Spleen (tissue), 11 donors: ENCODE data around the gene IL1RAPL1. TPM values are rescaled to one million over a fixed set of nuclear protein-coding genes. Genes with fewer than 3 reads are reported as not detected.

Experiments used
- DNase-seq: peaks from one replicate; pipeline ENCODE4 v3.0.0-alpha.2; 2020
- H3K27ac ChIP-seq, 8 donors: fragments of 200-600 bp; sonication (generic) in 7 of 8; 1 replicate in 4 of 8; 2 replicates in 4 of 8; pipeline versions ENCODE4 v1.5.0 to v1.8.0; 2016 to 2021; ENCODE audit warnings: inconsistent platforms in 4 of 8, mild to moderate bottlenecking in 4 of 8, moderate library complexity in 1 of 8
- H3K27me3 ChIP-seq, 7 donors: fragments of 200-600 bp; sonication (generic) in 6 of 7; replicated peaks in 1 of 7; 1 replicate in 4 of 7; 2 replicates in 3 of 7; pipeline versions ENCODE4 v1.5.0 to v1.8.0; 2016 to 2021; ENCODE audit warnings: inconsistent platforms in 3 of 7, mild to moderate bottlenecking in 1 of 7
- H3K36me3 ChIP-seq, 6 donors: fragments of 200-600 bp; sonication (generic) in 5 of 6; 1 replicate in 4 of 6; 2 replicates in 2 of 6; pipeline versions ENCODE4 v1.5.0 to v1.8.0; 2016 to 2021; ENCODE audit warnings: inconsistent platforms in 2 of 6
- H3K4me1 ChIP-seq, 6 donors: fragments of 200-600 bp; sonication (generic) in 5 of 6; 1 replicate in 3 of 6; 2 replicates in 3 of 6; pipeline versions ENCODE4 v1.5.0 to v1.8.0; 2016 to 2021; ENCODE audit warnings: inconsistent platforms in 3 of 6
- H3K4me3 ChIP-seq, 8 donors: fragments of 200-600 bp; sonication (generic) in 7 of 8; 1 replicate in 4 of 8; 2 replicates in 4 of 8; pipeline versions ENCODE4 v1.5.0 to v1.8.0; 2016 to 2021; ENCODE audit warnings: inconsistent platforms in 4 of 8, mild to moderate bottlenecking in 4 of 8, moderate library complexity in 2 of 8
- H3K9me3 ChIP-seq, 8 donors: fragments of 200-600 bp; sonication (generic) in 7 of 8; 1 replicate in 4 of 8; 2 replicates in 4 of 8; pipeline versions ENCODE4 v1.5.0 to v1.8.0; 2016 to 2021; ENCODE audit warnings: inconsistent platforms in 4 of 8
- CTCF ChIP-seq, 11 experiments: fragments of 200-600 bp in 7 of 11; fragments of 450-650 bp in 4 of 11; sonication (generic) in 4 of 11; IDR thresholded peaks in 8 of 11; conservative IDR thresholded peaks in 3 of 11; 1 replicate in 7 of 11; 2 replicates in 4 of 11; pipeline versions ENCODE4 v1.4.0 to v1.8.0; 2016 to 2021; ENCODE audit warnings: antibody characterized with exemption in 11 of 11, inconsistent platforms in 4 of 11, mild to moderate bottlenecking in 1 of 11
- POLR2A ChIP-seq, 3 donors: fragments of 450-650 bp; IDR thresholded peaks; one replicate each; pipeline ENCODE4 v1.5.1; 2017; ENCODE audit warnings: antibody characterized with exemption in 3 of 3, mild to moderate bottlenecking in 1 of 3
- POLR2AphosphoS5 ChIP-seq, 3 donors: sonication (generic); formaldehyde crosslinking; IDR thresholded peaks; one replicate each; pipeline ENCODE4 v1.5.1; 2017; ENCODE audit warnings: antibody characterized with exemption in 3 of 3
- WGBS, 5 donors: extraction: QIAGEN DNeasy Blood & Tissue Kit in 3 of 5; methylation state at CpG; one replicate each; pipeline versions ENCODE4 v1.1.5 to v1.1.7; 2013 to 2018; 5-methylcytosine and 5-hydroxymethylcytosine counted together
- intact Hi-C: fragments of 100-400 bp; cut with DNase I; formaldehyde crosslinking; loops from one replicate; pipeline ENCODE4 v1.15.0; 2023; ENCODE audit warnings: low total_unique reads
- polyA plus RNA-seq, 3 donors: library from polyadenylated mRNA; stranded (reverse); fragments of 200-250 nt; gene quantifications; one replicate each; pipeline ENCODE4 v1.2.1, GENCODE V29; 2013
- total RNA-seq, 7 donors: library from RNA; depleted of rRNA in 3 of 7; stranded (reverse); fragments of >200 nt in 3 of 7; fragmentation: NEBNext Ultra II Directional in 4 of 7; extraction: Animal tissue kit (Norgen Biotek cat#: 25700) in 4 of 7; gene quantifications; one replicate each; pipeline versions ENCODE4 v1.1.0 to v1.2.1, GENCODE V29; 2016 to 2021
- donor health status: healthy with polysubstance abuse.
- donor health status: DM: no; HTN: no; CAD: no; lungs with moderate emphysema.
- donor health status: DM: no; HTN: no; CAD: no.
- donor health status: Bipolar disorder and iron deficiency.
- donor health status: healthy.
- donor health status: DM: no; HTN: no; CAD: no.
- donor health status: DM: yes; HTN: yes; CAD: no.

Gene IL1RAPL1
- total and polyA plus RNA-seq, 10 donors = 0.03 to 0.19 TPM; not detected in 8

DNA sequence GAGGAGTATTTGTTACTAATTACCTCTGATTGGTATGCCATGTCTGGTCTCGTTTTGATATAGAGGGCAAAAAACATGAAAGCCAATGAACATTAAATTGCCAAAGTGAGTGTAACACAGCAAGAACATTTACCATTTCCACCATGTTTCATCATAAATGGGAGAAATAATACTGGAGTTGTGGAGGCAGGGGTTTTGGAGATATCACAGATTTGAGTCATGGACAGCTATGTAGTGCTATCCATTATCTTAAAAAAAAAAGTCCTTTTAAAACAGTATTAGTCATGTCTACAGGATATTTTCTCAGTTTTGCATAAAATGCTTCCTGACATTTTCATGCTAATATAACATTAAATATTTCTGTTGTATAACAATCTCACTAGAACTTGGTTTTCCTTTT is 301.2 kb downstream of the IL1RAPL1 start:
- no peaks in the 10 kb centered on the region for H3K36me3 ChIP-seq
- intact Hi-C loops = no loop called here

GRCh38 chrX:28889591-28890090 is 302.4 kb downstream of the IL1RAPL1 start:
- Histone ChIP-seq H3K27me3 (no peaks in the 10 kb centered on the region), H3K4me3 (no peak overlapping the region), H3K4me1 (no peaks in the 10 kb centered on the region), H3K36me3 (no peaks in the 10 kb centered on the region), H3K9me3 (no peaks in the 10 kb centered on the region), H3K27ac (no peak overlapping the region)
- 63 to 83% (median 74%) methylated on average over 8 of the region's 8 CpGs for WGBS, 5 donors
- no peak for TF ChIP-seq CTCF (IDR thresholded peaks at IDR 0.05 in 8 of 11, conservative IDR thresholded peaks at IDR 0.05 in 3 of 11)
- no peak for TF ChIP-seq POLR2AphosphoS5 (IDR thresholded peaks at IDR 0.05)
- no peak for TF ChIP-seq POLR2A (IDR thresholded peaks at IDR 0.05)
- DNase-seq = no peak
- intact Hi-C loops = no loop called here

More for the DNA sequence above, 301.2 kb downstream of the IL1RAPL1 start:
- Histone ChIP-seq H3K4me3 (no peak overlapping the region), H3K27me3 (no peaks in the 10 kb centered on the region), H3K27ac (no peak overlapping the region), H3K9me3 (no peaks in the 10 kb centered on the region), H3K4me1 (no peaks in the 10 kb centered on the region)
- TF ChIP-seq CTCF (IDR thresholded peaks at IDR 0.05 in 8 of 11, conservative IDR thresholded peaks at IDR 0.05 in 3 of 11) (no peak), POLR2A (IDR thresholded peaks at IDR 0.05) (no peak), POLR2AphosphoS5 (IDR thresholded peaks at IDR 0.05) (no peak)
- no peak for DNase-seq
- 43 to 83% (median 57%) methylated on average over 1 of the region's 1 CpG for WGBS, 5 donors

- Histone ChIP-seq H3K27me3 (no peaks in the 10 kb centered on the region), H3K36me3 (no peaks in the 10 kb centered on the region), H3K9me3 (no peaks in the 10 kb centered on the region), H3K27ac (no peak overlapping the region), H3K4me3 (no peak overlapping the region), H3K4me1 (no peaks in the 10 kb centered on the region)
- TF ChIP-seq POLR2AphosphoS5 (IDR thresholded peaks at IDR 0.05) (no peak), POLR2A (IDR thresholded peaks at IDR 0.05) (no peak), CTCF (IDR thresholded peaks at IDR 0.05 in 8 of 11, conservative IDR thresholded peaks at IDR 0.05 in 3 of 11) (no peak)
- intact Hi-C loops = no loop called here
- 75 to 99% (median 85%) methylated on average over 3 of the region's 3 CpGs for WGBS, 5 donors
- DNase-seq = no peak
Measured at GRCh38 chrX:28901637-28902036, 314.4 kb downstream of the IL1RAPL1 start.

GRCh38 chrX:28910487-28910886 is 323.2 kb downstream of the IL1RAPL1 start:
- H3K27me3 ChIP-seq = peaks cover 0 to 3% (median 0%) of the 10 kb centered on the region in 7 donors
- TF ChIP-seq CTCF (IDR thresholded peaks at IDR 0.05 in 8 of 11, conservative IDR thresholded peaks at IDR 0.05 in 3 of 11) (no peak), POLR2A (IDR thresholded peaks at IDR 0.05) (no peak), POLR2AphosphoS5 (IDR thresholded peaks at IDR 0.05) (no peak)
- H3K27ac ChIP-seq = no peak overlapping the region

More at GRCh38 chrX:28910487-28910886, 323.2 kb downstream of the IL1RAPL1 start:
- Histone ChIP-seq H3K4me3 (no peak overlapping the region), H3K36me3 (no peaks in the 10 kb centered on the region), H3K4me1 (no peaks in the 10 kb centered on the region), H3K9me3 (no peaks in the 10 kb centered on the region)
- DNase-seq = no peak
- intact Hi-C loops = no loop called here
- WGBS, 5 donors = 16 to 38% (median 29%) methylated on average over 2 of the region's 2 CpGs
